ENCODE measurements around the gene RNF225.
A peak's percentile ranks its signal among the peaks of the same experiment; 100 is the strongest.
"Not testable (repeated sequence)": the region's sequence is repeated elsewhere in the genome, so short reads cannot be mapped to it uniquely, and the experiment has no call there.

RNF225 gene

GRCh38 chr19:58387338-58388174 lies 7.9 kb upstream of the RNF225 start:
- DNase-seq (ENCODE audit: low read depth), result no peak

DNA sequence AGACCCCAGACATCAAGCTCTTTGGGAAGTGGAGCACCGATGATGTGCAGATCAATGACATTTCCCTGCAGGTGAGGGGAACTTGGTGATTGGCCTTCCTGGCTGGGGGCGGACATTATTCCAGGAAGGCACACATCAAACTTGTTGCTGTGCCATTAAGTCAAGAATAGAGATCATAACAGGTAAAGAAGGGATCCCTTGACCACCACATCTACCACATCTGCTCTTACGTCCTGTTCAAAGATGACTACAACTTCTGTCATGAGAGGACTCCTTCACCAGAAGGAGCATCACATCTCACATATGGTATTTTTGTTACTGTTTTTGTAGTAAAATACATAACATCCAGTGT lies 7.3 kb upstream of the RNF225 start:
- no peak for DNase-seq (ENCODE audit: low read depth)

- no peak for DNase-seq (ENCODE audit: low read depth)
Measured at GRCh38 chr19:58392945-58393724, 2.3 kb upstream of the RNF225 start.

DNA sequence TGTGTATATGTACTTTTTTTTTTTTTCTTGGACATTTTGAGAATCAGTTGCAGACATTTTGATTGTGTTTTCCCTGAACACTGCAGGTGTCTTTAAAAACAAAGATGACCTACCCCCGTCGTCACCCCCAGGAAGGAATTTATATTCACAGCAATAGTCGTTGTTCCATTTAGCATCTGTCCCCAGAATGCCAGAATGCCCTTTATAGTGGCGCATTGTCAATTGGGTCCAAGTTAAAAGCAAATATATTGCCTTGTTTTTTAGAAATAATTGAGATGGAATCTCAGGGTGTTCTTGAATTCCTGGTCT lies 1.8 kb upstream of the RNF225 start:
- no peak for DNase-seq (ENCODE audit: low read depth)

DNA sequence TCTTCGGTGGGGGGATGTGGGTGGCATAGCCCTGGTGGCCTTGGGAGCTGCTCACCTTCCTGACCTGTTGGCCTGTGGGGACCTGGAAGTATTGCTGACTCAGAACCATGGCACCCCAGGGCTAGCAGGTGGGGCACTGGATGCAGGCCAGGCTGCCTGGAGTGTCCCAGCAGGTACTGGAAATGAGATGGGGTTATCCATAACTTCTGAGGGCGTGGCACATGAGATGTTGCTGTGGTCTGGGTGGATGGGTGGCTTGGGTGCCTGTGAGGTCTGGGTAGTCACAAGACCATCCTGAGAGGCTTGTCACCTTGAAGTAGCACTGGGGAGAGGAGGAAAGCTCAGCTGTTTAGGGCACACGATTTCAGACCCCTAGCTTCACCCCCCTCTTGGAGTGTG lies 636 bp upstream of the RNF225 start:
- no peak for DNase-seq (ENCODE audit: low read depth)

GRCh38 chr19:58395979-58396627 lies 647 bp downstream of the RNF225 start:
- DNase-seq (ENCODE audit: low read depth), result no peak

DNA sequence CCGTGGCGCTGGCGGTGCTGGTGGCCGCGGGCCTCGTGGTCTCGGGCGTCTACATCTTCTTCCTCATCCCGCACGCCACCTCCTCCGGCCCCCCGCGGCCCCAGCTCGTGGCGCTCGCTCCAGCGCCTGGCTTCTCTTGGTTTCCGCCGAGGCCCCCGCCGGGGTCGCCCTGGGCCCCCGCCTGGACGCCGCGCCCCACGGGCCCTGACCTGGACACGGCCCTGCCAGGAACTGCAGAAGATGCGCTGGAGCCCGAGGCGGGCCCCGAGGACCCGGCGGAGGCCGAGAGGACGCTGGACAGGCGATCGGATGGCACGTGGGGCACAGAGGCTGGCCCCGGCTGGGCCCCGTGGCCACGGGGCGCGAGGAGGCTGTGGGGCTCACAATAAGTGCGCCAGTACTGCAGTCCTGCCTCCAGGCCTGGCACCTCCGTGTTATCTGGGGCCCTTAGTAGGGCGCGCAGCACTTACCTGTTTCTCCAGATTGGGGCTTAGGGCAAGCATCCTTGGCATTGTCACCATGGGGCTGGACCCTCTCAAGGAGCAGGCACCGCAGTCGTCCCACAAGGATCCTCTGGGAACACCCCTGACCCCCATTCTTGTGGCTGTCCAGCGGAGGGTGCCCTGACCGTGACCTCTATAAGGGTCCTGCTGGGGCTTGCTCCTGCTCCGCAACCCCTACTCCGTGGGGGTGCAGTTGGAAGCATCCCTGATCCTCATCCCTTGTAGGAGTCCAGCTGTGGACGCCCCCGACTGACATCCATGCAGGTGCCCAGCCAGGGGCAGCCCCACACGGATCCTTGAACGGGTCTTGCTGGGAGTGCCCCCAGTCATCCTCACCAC lies 1.5 kb downstream of the RNF225 start:
- DNase-seq (ENCODE audit: low read depth), result no peak

DNA sequence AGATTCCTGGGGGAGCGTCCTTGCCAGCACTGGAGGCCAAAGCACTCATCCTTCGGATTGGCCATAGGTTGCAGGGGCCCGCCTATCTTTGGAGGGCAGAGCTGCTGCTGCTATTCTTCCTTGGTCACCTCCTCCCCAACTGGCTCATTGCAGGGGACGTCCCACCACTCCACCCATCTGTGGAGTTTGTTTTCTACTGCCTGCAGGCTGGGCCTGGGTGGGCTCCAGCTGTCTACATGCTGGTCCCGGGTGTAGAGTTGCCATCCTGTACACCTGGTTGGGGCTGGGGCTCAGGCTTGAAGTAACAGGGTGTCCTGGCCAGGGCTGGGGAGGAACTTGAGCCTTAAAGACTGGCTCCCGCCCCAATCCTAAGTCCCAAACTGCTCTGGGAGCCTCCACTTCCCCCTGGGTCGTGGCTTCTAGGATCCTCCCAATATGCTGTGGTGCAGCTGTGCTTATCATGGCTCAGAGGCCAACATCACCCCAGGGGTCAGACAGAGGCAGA lies 2.1 kb downstream of the RNF225 start:
- DNase-seq (ENCODE audit: low read depth), result no peak

DNA sequence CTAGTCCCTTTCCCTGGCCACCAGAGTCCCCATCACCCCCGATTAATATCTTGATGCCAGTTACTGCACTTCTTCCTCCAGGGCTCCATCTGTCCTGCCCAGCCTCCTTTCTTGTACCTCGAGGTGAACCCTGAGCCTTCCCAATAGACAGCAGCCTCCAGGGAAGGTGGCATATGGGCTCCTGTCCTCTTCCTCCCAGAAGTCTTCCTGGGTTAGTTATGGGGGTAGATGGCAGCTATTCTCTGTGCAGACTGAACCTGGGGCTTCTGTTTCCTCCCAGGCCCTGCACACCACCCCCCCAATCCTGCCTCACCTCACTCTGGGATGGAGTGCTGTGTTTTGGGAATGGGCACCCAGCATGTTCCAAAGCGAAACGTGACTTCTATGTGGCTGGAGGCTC lies 2.6 kb downstream of the RNF225 start:
- DNase-seq (ENCODE audit: low read depth), result no peak

DNA sequence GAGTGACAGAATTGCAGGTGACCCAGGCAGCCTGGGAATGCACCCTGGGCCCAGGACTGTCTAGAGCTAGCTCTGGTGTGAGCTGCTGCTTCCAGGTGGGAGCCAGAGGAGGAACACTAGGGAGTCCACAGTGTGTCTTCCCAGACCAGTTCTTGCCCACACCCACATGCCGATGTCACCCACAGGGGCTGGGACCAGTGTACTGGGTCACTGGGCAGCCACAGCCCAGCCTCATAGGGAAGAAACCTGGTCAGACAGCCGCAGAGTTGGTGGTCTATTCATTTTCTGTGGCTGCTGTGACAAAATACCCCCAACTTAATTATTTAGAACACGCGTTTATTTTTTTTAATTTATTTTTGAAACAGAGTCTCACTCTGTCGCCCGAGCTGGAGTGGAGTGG lies 3.1 kb downstream of the RNF225 start:
- DNase-seq (ENCODE audit: low read depth), result no peak

GRCh38 chr19:58399903-58400302 lies 4.4 kb downstream of the RNF225 start:
- no peak for DNase-seq (ENCODE audit: low read depth)

- no peak for DNase-seq (ENCODE audit: low read depth)
Measured at GRCh38 chr19:58400316-58400915, 5.0 kb downstream of the RNF225 start.

- DNase-seq (ENCODE audit: low read depth), result peak; percentile 99
Measured at GRCh38 chr19:58400916-58401839, 5.7 kb downstream of the RNF225 start.

GRCh38 chr19:58401840-58402421 lies 6.5 kb downstream of the RNF225 start:
- no peak for DNase-seq (ENCODE audit: low read depth)

DNA sequence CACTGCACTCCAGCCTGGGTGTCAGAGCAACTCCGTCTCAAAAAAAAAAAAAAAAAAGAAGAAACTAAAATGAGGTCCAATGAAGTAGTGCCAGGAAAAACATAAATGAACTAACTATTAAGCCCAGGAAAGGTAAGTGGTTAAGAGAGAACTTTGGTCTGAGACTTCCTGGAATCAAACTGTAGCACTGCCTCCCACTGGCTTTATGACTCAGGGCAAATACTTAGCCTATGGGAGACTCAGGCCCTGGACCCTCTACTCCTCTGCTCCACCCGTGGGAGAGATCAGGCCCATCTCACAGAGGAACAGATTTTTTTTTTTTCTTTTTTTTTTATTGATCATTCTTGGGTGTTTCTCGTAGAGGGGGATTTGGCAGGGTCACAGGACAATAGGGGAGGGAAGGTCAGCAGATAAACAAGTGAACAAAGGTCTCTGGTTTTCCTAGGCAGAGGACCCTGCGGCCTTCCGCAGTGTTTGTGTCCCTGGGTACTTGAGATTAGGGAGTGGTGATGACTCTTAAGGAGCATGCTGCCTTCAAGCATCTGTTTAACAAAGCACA lies 8.5 kb downstream of the RNF225 start:
- DNase-seq (ENCODE audit: low read depth), result not testable (repeated sequence)

- DNase-seq (ENCODE audit: low read depth), result no peak
Measured at GRCh38 chr19:58406818-58407657, 11.6 kb downstream of the RNF225 start.

GRCh38 chr19:58407658-58408151 lies 12.2 kb downstream of the RNF225 start:
- no peak for DNase-seq (ENCODE audit: low read depth)

GRCh38 chr19:58408152-58409009 lies 12.9 kb downstream of the RNF225 start, which contains the start of gene ZNF584:
ZNF584 (plus strand) TSS chr19:58408649; CDS start chr19:58409148, 499 bp downstream.
- peak; percentile 90 for DNase-seq (ENCODE audit: low read depth)
